HG03060 (cell line): ENCODE data around the gene SDK1.
"Not testable (repeated sequence)": the region's sequence is repeated elsewhere in the genome, so short reads cannot be mapped to it uniquely, and the experiment has no call there.

Source experiments
- ATAC-seq: cut with Tn5 transposase; IDR thresholded peaks from one replicate; pipeline ENCODE4 v1.9.1; 2021; ENCODE audit warnings: low read depth, moderate number of reproducible peaks; ENCODE audit not compliant: unreplicated experiment

The SDK1 gene

DNA sequence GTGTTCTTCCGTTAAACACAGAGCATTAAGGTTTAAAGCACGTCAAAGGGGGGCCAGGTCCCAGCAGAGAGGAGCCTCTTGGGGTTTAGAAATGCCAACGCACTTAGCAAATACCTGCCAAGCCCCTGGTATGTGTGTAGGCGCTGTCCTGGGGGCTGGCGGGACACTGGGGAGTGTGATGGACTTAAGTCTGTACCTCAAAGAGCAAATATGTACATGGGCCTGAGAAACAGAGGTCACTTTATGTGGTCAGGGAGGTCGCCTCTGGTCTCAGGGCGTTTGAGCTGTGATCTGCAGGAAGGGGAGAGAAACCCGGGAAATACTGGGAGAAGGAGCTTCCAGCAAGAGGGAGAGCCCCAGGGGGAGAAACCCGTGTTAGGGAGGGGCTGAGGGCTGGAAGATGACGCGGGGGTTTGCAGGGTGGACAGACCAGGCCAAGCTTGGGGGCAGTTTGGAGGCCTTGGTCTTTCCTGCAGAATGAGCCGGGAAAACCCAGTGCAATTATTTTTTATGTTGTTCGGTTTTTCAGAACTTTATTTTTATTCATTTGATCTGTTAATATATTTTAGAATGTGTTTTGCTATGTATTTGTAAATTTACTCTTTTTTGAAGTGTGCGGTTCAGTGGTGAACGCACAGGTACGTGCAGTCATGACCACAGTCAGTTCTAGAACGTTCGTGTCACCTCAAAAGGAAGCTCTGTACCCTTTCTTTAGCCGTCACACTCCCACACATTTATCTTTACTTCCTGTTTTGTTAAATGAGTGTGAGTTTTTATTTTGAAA is 939.7 kb downstream of the SDK1 start:
- ATAC-seq, result no peak

GRCh38 chr7:4241304-4241612 is 940.2 kb downstream of the SDK1 start:
- ATAC-seq, result no peak

DNA sequence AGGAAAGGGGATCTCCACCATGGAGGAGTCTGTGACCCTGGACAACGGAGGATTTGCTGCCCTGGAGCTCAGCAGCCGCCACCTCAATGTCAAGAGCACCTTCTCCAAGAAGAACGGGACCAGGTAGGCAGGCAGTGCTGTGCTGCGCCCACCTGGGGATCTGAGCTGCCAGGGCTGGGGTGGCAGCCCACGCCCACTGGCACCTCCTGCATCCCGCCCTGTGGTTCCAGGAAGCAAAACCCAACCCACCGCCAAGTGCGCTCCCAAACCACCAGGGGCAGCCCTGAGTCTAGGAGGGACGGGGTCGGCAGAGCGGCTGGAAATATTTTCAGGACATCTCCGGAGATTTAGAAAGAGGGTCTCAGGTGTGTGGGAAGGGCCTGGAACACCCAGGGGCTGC is 940.7 kb downstream of the SDK1 start:
- ATAC-seq, result no peak

DNA sequence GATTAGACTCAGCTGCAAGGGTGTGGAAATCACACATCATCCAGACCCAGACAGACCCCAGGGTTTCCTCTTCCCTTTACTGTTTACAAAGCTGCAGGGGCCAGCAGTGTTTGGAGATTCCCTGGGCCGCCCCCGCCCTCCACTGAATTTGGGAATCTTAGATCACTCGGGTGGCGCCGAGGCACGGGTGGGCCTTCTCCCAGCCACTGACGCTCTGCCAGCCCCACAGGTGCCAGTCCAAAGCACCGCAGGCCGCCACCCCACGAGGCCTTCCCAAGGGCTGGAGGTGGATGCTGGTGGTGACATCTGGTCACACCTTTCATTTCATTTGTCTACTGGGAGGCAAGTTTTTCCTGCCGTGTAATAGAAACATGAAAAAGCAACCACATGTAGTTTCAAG is 941.7 kb downstream of the SDK1 start:
- no peak for ATAC-seq

DNA sequence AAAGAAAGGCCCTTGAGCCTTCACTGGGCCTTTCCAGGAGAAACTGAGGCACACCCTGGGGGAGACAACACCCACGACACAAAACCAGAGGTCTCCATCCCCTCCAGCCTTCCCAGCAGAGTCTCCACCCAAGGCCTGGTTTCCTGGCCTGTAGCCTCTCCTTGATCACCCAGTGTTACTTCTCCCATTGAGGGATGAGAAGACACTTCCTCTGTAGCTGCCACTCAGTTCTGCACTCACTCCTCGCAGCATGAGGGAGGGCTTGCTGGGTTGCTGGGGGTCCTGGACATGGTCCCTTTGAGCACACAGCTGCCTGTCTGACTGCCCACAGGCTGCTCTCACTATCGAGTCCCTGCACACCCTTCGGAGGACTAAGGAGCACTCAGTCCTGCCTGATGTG is 943.0 kb downstream of the SDK1 start:
- no peak for ATAC-seq

- ATAC-seq, result no peak
Measured at GRCh38 chr7:4244635-4245034, 943.6 kb downstream of the SDK1 start.

GRCh38 chr7:4245135-4245865 is 944.2 kb downstream of the SDK1 start:
- no peak for ATAC-seq

DNA sequence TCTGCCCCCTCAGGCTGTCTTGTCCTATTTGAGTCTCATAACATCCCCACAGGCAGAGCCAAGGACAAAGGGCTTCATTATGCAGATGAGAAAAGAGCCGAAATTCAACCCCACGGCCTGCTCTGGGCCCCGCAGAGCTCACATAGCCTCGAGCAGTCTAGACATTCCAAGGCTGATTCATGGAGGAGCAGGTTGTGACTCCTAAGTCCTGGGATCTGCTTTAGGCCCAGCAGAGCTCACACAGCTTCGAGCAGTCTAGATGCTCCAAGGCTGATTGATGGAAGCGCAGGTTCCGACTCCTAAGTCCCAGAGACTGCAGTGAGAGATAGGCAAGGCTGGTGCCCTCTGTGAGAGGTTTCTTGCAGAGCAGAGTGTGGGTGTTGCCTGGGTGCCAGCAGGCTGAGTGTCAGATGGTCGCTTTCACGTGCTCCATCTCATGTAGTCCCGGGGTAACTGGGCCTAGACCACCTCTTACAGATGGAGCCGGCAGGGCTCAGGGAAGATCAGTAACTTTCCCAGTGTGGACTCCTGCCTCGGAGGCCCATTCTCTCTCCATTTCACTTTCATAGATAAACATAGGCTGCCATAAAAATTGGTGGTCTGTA is 944.9 kb downstream of the SDK1 start:
- no peak for ATAC-seq

- no peak for ATAC-seq
Measured at GRCh38 chr7:4246536-4246935, 945.5 kb downstream of the SDK1 start.

- ATAC-seq, result no peak
Measured at GRCh38 chr7:4247106-4247876, 946.2 kb downstream of the SDK1 start.

- ATAC-seq, result no peak
Measured at GRCh38 chr7:4248295-4248694, 947.2 kb downstream of the SDK1 start.

DNA sequence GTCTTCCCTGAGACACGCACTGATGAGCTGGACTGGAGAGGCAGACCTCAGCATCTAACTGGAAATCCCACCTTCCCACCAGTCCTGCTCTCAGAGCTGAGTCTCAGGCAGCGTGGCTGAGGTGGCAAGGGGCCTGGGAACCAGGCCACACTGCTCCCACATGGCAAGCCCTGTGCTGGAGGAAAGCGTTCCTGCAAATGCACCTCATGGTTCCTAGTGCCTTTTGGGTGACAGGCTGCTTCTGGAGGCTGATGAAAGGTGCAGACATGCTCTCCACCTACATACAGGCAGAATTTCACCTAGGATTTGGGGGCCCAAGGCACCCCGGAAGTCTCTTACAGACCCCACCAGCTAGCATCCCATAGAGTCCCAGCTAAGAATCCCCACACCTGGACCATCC is 948.2 kb downstream of the SDK1 start:
- ATAC-seq, result no peak

DNA sequence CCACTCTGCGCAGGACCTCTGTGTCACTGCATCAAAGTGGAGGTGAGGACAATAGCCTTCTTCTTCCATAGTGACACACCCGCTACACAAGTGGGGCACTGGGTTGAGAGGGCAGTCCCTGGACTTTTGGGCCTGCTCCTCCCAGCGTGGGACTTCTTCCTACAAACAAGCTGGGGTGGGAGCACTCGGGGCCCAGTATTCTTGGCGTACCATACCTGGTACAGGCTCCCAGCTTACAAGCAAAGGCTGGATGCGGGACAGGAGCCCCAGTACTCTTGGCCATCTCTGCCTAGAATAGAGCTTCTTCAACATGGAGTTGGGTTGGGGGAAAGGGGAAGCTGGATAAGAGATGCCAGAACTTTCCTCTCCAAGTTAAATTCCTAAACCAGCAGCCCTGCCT is 954.3 kb downstream of the SDK1 start:
- no peak for ATAC-seq

GRCh38 chr7:4256286-4256685 is 955.2 kb downstream of the SDK1 start:
- ATAC-seq, result no peak

DNA sequence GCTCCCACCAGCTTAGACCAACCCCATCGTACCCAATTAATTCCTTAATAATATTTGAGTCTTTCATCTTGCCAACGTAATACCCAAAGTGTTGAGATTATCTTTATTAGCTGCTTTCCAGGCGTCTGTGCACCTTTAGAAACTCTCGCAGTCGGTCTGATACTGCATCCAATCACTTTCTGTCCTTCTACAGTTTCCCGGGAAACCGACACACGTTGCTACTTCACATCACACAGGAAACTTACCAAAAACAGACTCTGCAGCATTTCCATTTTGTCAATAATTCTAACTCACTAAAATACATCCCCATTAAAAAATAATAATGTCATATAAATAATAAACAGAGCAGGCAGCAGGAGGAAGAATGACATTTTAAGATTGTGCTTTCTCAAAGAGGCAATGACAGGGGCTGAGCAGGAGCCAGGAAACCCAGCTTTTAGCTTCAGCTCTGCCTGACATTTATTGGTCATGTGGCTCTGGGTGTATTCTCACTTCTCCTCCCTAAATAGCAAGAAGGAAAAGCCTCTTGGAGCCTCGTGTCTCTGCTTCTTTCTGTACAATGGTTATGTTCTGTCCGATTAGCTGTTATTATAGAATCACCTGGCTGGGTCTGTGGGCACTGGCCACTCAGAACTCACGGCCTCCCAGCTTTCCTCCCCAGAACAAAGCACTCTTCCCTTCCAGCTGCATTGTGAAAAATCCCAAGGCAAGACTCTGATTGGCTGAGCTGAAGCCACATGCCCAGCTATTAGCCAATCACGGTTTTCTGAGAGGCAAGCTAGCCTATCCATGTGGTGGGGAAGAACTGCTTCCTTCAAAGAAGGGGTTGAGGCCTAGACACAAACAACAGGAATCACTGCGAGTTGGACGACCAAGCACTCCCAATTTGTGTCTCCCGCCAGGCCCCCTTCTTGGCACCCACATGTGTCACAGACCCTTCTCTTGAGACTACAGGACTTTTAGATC is 956.4 kb downstream of the SDK1 start:
- no peak for ATAC-seq

GRCh38 chr7:4260116-4260515 is 959.1 kb downstream of the SDK1 start:
- not testable (repeated sequence) for ATAC-seq

DNA sequence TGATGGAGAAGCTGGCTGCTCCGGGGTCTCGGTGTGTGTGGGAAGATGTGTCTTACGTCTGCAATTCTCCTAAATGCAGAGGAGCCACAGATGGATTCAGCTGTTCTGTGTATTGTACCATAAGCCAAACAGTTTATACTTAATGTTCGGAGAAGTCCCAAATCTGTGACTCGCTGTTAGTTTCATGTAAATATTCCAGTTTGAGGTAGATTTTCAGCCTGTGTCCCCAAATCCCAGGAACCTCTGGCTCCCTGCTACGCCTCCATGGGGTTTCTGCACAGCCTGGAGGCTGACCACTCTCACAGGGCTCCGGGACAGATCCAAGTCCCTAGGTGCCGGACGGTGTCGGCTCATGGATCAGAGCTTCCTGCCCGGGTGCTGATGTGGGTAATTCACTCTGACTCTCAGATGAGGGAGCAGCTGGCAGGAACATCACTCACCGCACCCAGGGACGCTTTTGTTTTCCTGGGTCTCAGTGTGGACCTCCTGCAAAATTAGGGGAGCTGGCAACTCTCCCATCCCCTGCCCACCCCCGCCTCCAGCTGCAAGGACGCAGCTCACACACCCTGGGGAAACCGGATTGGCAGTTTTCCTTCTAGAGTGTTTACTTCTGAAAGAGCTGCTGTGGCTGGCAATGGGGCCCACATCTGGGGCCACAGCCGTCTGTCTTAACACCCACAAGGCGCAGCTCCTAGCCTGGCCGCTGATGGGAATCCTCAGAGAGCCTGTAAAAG is 960.0 kb downstream of the SDK1 start:
- no peak for ATAC-seq

GRCh38 chr7:4261601-4261960 is 960.5 kb downstream of the SDK1 start:
- ATAC-seq, result no peak

DNA sequence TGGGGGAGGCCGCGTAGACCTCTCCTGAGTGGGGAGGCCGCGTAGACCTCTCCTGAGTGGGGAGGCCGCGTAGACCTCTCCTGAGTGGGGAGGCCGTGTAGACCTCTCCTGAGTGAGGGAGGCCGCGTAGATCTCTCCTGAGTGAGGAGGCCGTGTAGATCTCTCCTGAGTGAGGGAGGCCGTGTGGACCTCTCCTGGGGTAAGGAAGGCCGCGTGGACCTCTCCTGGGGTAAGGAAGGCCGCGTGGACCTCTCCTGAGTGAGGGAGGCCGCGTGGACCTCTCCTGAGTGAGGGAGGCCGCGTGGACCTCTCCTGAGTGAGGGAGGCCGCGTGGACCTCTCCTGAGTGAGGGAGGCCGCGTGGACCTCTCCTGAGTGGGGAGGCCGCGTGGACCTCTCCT is 963.2 kb downstream of the SDK1 start:
- ATAC-seq, result not testable (repeated sequence)
